Effector memory CD4-positive, alpha-beta T cell (primary cell): Measurements from ENCODE around the gene PLXDC2.

Source experiments
- DNase-seq, 3 donors: peaks; one replicate each; pipeline ENCODE4 v3.0.0-alpha.2; 2020
- H3K27ac ChIP-seq: 2 replicates; pipeline ENCODE4 v1.7.0; 2013; ENCODE audit warnings: mild to moderate bottlenecking, low read length, moderate library complexity; ENCODE audit not compliant: insufficient read depth, poor library complexity, severe bottlenecking
- H3K27me3 ChIP-seq: replicated peaks from 2 replicates; pipeline ENCODE4 v1.7.0; 2013; ENCODE audit warnings: mild to moderate bottlenecking, low read length; ENCODE audit not compliant: insufficient read depth, control insufficient read depth, poor library complexity, severe bottlenecking
- H3K36me3 ChIP-seq: 2 replicates; pipeline ENCODE4 v1.7.0; 2013; ENCODE audit warnings: mild to moderate bottlenecking, low read length, moderate library complexity; ENCODE audit not compliant: control insufficient read depth, insufficient read depth
- H3K4me1 ChIP-seq: 2 replicates; pipeline ENCODE4 v1.7.0; 2013; ENCODE audit warnings: low read length, mild to moderate bottlenecking; ENCODE audit not compliant: control insufficient read depth, insufficient read depth, poor library complexity, severe bottlenecking
- H3K4me3 ChIP-seq: 2 replicates; pipeline ENCODE4 v1.7.0; 2013; ENCODE audit warnings: low read length, low read depth, mild to moderate bottlenecking; ENCODE audit not compliant: insufficient read depth, poor library complexity, severe bottlenecking
- H3K9me3 ChIP-seq: 2 replicates; pipeline ENCODE4 v1.7.0; 2013; ENCODE audit warnings: mild to moderate bottlenecking, low read length, moderate library complexity; ENCODE audit not compliant: control insufficient read depth

PLXDC2 gene

GRCh38 chr10:19848226-19848985, 32.2 kb downstream of the PLXDC2 start:
- Histone ChIP-seq H3K27ac (no peak overlapping the region), H3K4me3 (no peak overlapping the region), H3K4me1 (no peaks in the 10 kb centered on the region), H3K36me3 (no peaks in the 10 kb centered on the region), H3K27me3 (no peaks in the 10 kb centered on the region), H3K9me3 (no peaks in the 10 kb centered on the region)
- no peak for DNase-seq

- DNase-seq: no peak
These were observed 37.6 kb downstream of the PLXDC2 start for GRCh38 chr10:19853831-19854230.

GRCh38 chr10:19857876-19858275, 41.6 kb downstream of the PLXDC2 start:
- no peak overlapping the region for H3K27ac ChIP-seq
- no peaks in the 10 kb centered on the region for H3K9me3 ChIP-seq
- H3K36me3 ChIP-seq: no peaks in the 10 kb centered on the region
- no peaks in the 10 kb centered on the region for H3K4me1 ChIP-seq
- no peaks in the 10 kb centered on the region for H3K27me3 ChIP-seq
- H3K4me3 ChIP-seq: no peak overlapping the region
- DNase-seq: no peak

More at GRCh38 chr10:19853831-19854230, 37.6 kb downstream of the PLXDC2 start:
- no peaks in the 10 kb centered on the region for H3K36me3 ChIP-seq
- H3K4me1 ChIP-seq: no peaks in the 10 kb centered on the region
- H3K27me3 ChIP-seq: no peaks in the 10 kb centered on the region
- no peak overlapping the region for H3K27ac ChIP-seq
- H3K9me3 ChIP-seq: no peaks in the 10 kb centered on the region
- no peak overlapping the region for H3K4me3 ChIP-seq

- no peak for DNase-seq
- no peaks in the 10 kb centered on the region for H3K36me3 ChIP-seq
- no peaks in the 10 kb centered on the region for H3K4me1 ChIP-seq
- H3K4me3 ChIP-seq: no peak overlapping the region
- H3K27ac ChIP-seq: no peak overlapping the region
- H3K9me3 ChIP-seq: no peaks in the 10 kb centered on the region
- no peaks in the 10 kb centered on the region for H3K27me3 ChIP-seq
These were observed 43.9 kb downstream of the PLXDC2 start for GRCh38 chr10:19860107-19860506.

- H3K4me3 ChIP-seq: no peak overlapping the region
- no peaks in the 10 kb centered on the region for H3K4me1 ChIP-seq
- no peak for DNase-seq
- H3K27ac ChIP-seq: no peak overlapping the region
- no peaks in the 10 kb centered on the region for H3K27me3 ChIP-seq
- H3K36me3 ChIP-seq: no peaks in the 10 kb centered on the region
- no peaks in the 10 kb centered on the region for H3K9me3 ChIP-seq
These were observed 46.7 kb downstream of the PLXDC2 start for GRCh38 chr10:19862811-19863515.

GRCh38 chr10:19865676-19866075, 49.4 kb downstream of the PLXDC2 start:
- Histone ChIP-seq H3K4me1 (no peaks in the 10 kb centered on the region), H3K27me3 (no peaks in the 10 kb centered on the region), H3K27ac (no peak overlapping the region), H3K36me3 (no peaks in the 10 kb centered on the region), H3K9me3 (no peaks in the 10 kb centered on the region), H3K4me3 (no peak overlapping the region)
- DNase-seq: no peak

- H3K36me3 ChIP-seq: no peaks in the 10 kb centered on the region
- no peak for DNase-seq
- no peak overlapping the region for H3K27ac ChIP-seq
- H3K9me3 ChIP-seq: no peaks in the 10 kb centered on the region
- no peaks in the 10 kb centered on the region for H3K27me3 ChIP-seq
- H3K4me1 ChIP-seq: no peaks in the 10 kb centered on the region
- H3K4me3 ChIP-seq: no peak overlapping the region
These were observed 53.1 kb downstream of the PLXDC2 start for GRCh38 chr10:19869370-19869769.

GRCh38 chr10:19872504-19873271, 56.5 kb downstream of the PLXDC2 start:
- DNase-seq: no peak
- Histone ChIP-seq H3K36me3 (no peaks in the 10 kb centered on the region), H3K4me1 (no peaks in the 10 kb centered on the region), H3K27me3 (no peaks in the 10 kb centered on the region), H3K9me3 (no peaks in the 10 kb centered on the region), H3K4me3 (no peak overlapping the region), H3K27ac (no peak overlapping the region)

GRCh38 chr10:19874190-19874589, 58.0 kb downstream of the PLXDC2 start:
- H3K27ac ChIP-seq: no peak overlapping the region
- H3K27me3 ChIP-seq: no peaks in the 10 kb centered on the region
- no peak for DNase-seq
- no peaks in the 10 kb centered on the region for H3K4me1 ChIP-seq
- no peaks in the 10 kb centered on the region for H3K36me3 ChIP-seq
- no peaks in the 10 kb centered on the region for H3K9me3 ChIP-seq
- H3K4me3 ChIP-seq: no peak overlapping the region

- no peaks in the 10 kb centered on the region for H3K9me3 ChIP-seq
These were observed 58.6 kb downstream of the PLXDC2 start for GRCh38 chr10:19874791-19875190.

More at GRCh38 chr10:19874791-19875190, 58.6 kb downstream of the PLXDC2 start:
- Histone ChIP-seq H3K36me3 (no peaks in the 10 kb centered on the region), H3K4me3 (no peak overlapping the region), H3K27ac (no peak overlapping the region), H3K27me3 (no peaks in the 10 kb centered on the region), H3K4me1 (no peaks in the 10 kb centered on the region)
- DNase-seq: no peak
